Renal cortical epithelial cell (primary cell): ENCODE measurements around the gene EXOC4. TPM values are rescaled to one million over a fixed set of nuclear protein-coding genes. Genes with fewer than 3 reads are reported as not detected.
"Not testable (repeated sequence)": the region's sequence is repeated elsewhere in the genome, so short reads cannot be mapped to it uniquely, and the experiment has no call there.

ENCODE experiments used
- DNase-seq: peaks from one replicate; pipeline ENCODE4 v3.0.0-alpha.2; 2011; ENCODE audit warnings: low read depth
- total RNA-seq: library from RNA; depleted of rRNA; stranded (reverse); fragments of >200 nt; gene quantifications from 2 replicates; pipeline ENCODE4 v1.2.3, GENCODE V29; 2014

Gene EXOC4
- total RNA-seq, 1 donor from 2014 or later: 144 TPM

DNA sequence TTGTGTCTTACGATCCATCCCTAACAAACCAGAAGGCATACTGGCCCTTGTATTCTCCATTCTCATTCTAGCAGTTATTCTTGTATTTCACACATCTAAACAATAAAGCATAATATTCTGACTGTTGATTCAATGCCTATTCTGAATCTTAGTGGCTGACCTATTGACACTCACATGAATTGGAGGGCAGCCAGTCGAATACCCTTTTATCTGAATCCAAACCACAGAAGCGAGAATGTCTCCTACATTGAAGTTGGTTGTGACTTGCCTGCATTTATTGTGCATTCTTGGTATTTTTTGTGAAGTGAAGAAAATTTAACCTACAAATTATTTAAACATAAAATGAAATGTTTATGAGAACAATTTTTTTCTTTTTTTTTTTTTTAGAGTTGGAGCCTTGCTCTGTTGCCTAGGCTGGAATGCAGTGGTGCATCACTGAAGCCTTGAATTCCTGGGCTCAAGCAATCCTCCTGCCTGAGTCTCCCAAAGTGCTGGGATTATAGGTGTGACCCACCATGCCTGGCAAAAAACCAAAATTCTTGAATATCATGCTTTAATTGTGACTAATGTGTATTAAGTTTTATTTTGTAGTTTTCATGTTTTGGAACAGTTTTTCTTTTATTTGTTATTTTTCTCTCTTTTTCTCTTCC is 22.7 kb downstream of the EXOC4 start:
- DNase-seq: no peak

DNA sequence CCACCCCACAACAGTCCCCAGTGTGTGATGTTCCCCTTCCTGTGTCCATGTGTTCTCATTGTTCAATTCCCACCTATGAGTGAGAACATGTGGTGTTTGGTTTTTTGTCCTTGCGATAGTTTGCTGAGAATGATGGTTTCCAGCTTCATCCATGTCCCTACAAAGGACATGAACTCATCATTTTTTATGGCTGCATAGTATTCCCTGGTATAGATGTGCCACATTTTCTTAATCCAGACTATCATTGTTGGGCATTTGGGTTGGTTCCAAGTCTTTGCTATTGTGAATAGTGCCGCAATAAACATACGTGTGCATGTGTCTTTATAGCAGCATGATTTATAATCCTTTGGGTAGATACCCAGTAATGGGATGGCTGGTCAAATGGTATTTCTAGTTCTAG is 26.1 kb downstream of the EXOC4 start:
- DNase-seq: not testable (repeated sequence)

DNA sequence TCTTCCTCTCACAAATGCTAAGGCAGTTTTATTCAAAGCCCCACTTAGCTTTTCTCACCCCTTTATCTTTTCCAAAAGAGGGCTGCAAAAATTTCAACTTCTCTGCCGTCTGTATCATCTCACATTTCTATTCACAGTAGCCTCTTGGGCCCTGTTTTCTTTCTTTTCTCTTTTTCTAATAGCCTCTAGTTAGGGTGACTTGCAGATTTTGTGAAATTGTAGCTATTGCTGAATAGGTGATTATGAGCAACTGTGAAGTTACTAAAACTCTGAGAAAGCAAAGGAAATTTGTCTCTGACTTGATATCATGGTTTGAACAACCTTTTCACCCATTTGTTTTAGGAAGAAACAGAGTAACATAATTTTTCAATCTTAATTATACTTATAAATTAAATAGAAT is 29.2 kb downstream of the EXOC4 start:
- no peak for DNase-seq

DNA sequence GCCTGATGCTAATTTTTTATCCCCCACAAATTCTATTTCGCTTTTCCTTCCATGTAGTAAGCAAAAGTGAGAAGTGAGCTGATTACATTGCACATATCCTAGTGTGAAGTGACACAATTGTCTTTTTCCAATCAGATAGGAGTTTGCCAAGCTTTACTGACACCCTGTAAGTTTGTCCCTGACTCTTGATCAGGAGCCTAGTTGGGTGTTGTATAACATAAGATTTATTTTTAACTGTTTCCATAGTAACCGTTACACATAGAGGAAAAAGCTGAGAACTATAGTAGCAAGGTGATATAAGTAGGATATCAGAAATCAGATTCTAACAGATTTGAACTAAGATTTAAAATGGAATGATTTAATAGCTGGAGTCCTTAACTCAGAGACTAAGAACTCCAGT is 31.2 kb downstream of the EXOC4 start:
- DNase-seq: no peak

DNA sequence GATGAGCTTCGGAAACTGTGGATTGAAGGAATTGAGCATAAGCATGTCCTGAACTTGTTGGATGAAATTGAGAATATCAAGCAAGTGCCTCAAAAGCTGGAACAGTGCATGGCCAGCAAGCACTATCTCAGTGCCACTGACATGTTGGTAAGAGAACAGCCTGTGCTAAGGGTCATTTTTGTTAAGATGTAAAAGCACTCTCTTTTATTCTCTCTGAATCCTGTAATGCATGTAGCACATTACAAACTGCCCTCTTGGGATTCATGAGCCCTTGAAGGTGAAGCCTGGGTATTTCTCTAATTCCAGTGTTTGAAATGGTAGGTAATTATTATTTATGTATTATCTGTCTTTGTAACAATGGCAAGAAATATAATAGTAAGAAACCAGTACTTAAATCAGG is 36.1 kb downstream of the EXOC4 start:
- no peak for DNase-seq

DNA sequence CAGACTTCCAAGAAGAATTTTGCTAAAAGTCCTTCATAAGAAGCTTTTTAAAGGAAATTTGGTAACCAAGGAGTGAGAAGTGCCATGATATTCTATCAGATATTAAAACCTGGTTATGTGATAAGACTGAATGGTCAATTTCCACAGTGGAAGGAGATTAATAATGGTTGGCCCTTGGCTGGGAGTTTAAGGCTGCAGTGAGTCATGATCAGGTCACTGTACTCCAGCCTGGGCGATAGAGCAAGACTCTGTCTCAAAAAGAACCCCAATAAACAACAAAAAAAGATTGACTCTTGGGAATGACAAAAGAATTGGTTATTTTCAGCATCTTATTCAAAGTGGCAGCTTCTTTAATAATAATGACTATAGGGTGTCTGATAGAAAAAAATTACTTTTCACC is 37.2 kb downstream of the EXOC4 start:
- peak; percentile 63 for DNase-seq

DNA sequence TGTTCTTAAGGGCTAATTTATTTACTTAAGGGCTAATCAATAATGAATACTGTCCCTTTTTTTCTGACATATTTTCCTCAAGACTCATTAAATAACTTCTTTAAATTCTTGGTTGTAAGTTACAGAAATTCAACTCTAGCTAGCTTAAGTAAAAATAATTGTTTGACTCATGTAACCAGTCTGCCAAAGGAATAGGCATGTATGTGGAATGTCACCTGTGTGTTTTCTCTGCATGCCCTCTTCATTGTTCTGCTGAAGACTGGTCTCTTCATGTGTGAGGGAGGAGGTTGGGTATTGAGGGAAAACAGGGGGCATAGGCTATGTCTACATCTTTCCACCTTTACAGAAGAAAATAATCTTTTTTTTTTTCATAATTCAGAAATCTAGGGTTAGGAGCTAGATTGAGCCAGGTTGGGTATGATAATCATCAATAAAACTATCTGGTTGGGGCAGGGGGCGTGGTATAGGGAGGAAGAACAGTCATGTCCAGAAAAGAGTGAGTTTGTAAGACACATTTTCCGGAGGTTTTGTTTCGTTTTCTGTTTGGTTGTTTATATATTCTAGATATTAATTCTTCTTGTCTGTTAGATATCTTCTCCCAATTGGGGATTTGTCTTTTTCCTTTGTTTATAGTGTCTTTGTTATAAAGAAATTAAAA is 37.9 kb downstream of the EXOC4 start:
- peak; percentile 61 for DNase-seq

DNA sequence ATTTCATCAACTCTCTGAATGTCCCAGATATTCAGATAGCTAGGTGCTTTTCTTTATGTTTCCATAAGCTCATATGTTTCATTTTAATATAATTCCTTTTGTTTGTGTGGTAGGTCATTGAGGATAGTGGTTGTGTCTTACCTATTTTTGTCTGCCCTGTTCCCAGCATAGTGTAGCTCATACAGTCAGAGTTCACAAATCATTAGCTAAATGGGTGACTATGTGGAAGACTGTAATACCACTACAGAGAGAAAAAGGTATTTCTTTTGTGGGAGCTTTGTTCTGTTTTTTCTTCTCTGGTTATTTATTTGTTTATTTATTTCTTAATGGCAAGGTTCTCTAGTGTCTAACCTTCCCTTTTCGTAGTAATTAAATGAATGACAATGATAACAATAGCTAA is 39.8 kb downstream of the EXOC4 start:
- DNase-seq: peak; percentile 54

DNA sequence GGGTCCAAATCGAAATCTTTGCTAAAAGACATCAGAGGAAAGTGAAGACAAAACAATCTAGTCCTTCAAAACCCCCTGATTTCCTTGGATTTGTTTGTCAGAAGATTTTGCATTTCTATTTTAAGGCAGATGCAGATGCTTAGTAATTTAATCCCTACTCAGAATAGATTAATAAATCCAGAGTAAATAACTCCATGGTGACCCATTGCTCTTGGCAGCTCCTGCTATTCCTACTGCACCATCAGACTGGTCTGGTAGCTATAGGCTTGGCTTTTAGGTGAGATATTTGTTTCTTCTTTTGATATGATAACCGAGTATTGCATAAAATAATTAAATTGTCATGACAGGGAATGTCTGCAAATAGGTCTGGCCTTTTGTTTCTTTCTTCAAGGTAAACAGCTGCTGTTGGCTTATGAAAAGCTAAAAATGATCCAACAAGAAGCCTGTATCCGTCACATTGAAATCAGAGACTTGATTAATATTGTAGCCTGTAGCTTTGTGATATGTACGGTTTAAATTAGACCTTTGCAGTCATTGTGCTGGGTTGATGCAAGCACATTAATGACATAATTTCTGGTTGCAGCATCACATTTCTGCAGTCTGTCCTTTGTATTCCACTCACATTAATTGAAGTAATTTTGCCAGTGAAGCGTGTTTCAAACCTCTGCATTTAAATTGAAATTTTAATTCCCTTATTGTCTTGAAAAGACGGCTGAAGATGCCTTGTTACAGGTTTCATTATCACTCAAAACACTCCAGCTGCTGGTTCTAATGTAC is 40.7 kb downstream of the EXOC4 start:
- DNase-seq: no peak

DNA sequence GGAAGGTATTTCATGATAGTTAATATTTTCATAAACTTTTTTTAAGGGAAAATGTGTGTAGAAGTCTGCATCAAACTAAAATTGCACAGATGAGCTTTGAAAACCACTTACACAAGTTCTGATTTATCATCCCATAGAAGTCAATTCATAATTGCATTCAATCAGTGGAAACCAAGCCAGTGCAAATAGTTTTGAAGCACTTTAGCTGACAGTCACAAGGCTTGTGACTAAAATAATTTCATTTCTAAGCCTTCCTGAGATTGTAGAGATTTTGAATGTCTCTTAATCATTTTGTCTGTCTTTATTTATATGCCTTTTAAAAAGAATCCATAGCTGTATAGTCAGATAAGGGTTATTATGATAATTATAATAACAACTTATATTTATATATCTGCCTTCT is 41.4 kb downstream of the EXOC4 start:
- DNase-seq: no peak

DNA sequence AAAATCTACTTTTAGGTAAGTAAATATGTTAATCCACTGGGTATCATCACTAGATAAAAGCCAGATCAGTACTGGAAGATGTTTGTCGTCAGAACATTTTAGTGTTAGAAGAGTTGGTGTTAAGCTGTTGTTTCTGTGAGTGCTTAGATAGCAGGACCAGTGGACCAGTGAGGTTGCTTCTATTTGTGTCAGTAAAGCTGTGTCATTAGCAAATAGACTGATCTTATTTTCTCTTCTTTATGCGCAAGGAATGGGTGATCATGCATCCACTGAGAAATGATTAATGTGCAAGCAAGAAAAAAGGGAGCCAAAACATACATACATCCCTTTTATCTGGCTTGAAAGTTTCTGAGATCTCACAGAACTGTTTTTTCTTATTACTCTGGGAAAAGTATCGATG is 42.6 kb downstream of the EXOC4 start:
- no peak for DNase-seq

DNA sequence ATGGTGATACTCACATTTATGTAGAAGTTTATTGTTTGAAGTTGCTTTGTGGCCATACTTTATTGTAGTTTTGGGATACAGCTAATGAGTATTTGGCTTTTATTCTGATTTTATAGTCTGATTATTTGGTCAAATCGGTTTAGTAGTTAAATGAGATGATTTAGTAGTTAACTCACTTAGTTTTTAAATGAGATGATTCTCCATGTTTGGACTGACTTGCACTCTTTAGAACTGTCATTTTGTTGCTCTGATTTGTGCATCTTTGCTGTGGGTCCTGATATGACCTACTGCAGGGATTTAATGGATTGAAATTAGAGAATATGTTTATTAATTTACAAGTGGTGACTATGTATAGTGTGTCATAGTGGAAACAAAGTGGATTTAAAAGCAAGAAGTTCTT is 44.2 kb downstream of the EXOC4 start:
- DNase-seq: no peak

DNA sequence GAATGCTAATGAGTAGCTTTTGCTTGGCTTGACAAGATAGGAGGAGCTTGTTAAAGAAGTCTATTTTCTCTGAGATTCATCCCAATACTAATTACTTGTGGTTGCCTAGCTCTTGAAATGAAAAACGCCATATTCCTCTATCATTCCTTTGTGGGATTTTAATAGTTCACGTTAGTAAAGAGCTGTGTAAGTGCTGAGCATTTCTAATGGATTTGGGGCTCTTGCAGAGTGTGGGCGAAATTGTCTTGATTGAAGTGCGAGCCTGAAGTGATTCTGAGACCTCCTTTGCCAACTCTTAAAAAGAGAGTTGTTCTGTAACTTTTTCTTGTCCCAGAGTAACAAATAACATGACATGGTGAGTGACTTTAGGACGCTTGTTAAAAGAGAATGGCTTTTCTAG is 45.2 kb downstream of the EXOC4 start:
- no peak for DNase-seq

DNA sequence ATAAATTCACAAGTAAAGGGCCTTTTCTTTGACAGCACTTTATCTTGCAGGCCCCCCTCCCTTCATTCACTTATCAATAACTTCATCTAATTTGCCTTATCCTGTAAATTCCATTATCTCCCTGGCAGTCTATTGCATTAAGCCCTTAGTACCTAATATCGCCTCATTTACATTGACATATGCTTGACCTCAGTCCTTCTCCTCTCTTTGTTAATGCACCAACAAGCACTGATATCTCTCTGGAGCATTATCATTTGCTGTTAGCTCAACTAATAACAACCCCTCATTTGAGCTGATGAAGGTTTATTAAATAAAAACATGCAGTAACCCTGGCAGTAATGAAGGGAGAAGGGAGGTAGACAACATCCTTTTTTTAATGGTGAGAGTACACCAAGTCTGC is 46.8 kb downstream of the EXOC4 start:
- no peak for DNase-seq

DNA sequence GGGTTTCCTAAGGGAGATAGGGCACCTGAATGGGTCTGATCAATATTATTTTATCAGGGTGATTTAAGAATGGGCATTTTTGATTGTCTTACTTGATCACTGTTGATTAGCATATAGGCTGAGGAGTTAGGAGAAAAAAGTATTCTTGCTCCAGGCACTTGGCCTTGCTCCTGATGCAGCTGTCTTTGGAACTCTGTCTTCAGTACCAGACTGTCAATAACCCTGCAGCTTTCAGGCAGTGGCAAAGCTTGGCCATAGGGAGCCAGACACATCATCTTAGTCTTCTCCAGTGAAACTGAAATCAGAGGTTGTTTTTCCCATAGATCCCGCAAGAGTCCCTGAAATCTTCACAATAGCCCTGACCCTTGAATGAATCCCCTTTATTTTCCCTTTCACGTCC is 47.2 kb downstream of the EXOC4 start:
- no peak for DNase-seq

DNA sequence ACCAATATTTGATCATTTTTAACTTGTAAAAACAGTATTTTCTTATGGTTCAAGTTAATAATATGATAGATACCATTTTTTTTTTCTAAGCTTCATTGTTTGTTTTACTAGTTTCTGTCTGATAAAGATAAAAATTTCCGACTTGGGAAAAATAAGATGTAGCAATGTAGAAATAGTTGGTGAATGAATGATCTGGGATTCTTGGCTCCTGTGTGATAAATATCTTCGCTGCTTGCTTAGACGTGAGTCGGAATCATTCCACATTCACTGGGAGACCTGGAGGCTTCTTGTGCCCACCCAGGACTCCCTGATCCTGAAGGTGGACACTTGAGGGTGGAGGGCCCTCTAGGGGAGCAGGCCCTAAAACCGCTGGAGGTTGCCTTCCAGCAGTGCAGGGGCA is 47.9 kb downstream of the EXOC4 start:
- no peak for DNase-seq

DNA sequence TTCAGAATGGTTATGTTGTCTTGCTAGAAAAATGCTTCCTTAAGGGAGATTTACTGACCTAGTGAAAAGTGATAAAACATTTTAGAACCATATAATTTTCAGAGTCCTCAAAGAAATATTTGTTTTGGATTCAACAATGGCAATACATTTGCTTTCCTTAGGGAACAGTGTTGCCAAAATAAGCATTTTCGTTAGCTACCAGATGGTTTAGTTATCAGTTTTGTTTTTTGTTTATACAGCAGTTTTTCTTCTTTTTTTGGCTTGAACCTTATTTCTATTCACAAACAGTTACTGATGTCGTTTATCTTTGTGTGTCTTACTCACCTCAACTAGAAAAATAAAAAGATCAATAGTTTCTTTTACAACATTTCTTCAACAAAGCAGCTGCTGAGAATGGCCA is 48.6 kb downstream of the EXOC4 start:
- DNase-seq: no peak

DNA sequence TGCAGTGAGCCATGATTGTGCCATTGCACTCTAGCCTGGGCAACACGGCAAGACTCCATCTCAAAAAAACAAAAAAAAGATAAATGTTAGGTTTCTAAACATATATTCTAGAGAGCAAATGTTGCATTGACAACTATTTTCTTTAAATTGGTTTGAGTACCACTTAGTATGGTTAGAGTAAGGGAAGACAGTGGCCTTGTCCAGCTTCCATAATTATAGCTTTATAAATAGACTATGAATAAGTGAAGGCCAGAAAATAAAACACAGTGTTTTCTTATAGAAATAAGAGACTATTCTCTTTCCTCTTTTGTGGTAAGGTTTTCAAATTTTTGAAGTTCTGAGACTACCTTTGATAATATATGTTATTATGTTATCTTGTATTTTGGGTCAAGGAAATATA is 50.5 kb downstream of the EXOC4 start:
- DNase-seq: no peak

DNA sequence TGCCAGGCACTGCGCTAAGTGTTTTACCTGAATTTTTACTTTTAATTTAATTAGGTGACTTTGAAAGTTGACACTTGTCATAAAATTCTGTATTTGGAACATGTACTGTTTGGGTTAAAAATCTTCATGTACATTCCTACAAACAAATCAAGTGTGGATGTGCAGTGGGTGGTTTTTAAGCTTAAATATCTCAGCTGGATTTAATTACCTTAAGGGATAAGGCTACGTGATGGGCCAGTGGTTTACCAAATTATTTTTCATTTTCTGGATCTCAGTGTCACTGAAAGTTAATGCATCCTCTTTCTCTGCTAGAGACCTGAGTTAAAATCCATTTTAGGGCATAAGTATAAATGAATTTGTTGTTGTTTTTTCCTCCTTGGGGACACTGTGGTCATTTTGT is 51.1 kb downstream of the EXOC4 start:
- DNase-seq: no peak

DNA sequence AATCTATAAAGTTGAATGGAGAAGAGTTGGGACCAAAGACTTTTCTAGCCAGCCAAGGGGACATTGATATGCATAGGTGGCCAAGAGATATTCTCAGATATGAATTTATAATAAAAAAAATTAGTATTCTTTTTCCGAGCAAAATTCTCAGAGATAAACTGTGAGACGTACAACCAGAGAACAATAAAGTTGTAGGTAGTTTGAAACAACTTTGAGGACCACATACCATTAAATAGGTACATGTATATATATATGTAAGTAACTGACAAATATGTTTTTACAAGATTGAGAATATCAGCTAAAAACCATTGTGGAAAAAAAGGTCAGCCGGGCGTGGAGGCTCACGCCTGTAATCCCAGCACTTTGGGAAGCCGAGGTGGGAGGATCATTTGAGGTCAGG is 56.5 kb downstream of the EXOC4 start:
- DNase-seq: no peak

DNA sequence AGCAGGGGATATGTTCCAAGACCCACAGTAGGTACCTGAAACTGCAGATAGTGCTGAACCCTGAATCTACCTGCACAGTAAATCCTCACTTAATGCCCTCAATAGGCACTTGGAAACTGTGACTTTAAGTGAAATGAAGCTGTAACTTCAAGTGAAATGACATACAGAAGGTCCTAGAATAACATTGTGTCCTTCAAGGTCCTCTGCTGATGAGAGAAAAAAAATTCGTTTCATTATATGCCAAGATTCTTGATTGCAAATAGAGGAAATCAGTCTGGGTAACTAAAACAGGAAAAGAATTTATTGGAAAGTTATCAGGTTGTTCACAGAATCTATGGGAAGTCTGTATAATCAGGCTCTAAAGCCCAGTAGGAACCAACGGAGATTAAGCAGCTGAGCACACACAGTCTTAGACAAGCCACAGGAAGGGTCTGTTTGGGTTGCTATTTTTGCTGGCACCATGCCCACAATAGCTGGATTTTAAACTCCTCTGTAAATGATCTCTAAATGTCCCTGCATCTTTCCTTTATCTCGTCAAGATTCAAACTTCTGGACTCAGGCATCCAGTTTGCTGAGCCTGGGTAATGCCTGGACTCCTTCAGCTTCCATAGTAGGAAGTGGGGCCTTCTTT is 57.5 kb downstream of the EXOC4 start:
- peak; percentile 53 for DNase-seq

DNA sequence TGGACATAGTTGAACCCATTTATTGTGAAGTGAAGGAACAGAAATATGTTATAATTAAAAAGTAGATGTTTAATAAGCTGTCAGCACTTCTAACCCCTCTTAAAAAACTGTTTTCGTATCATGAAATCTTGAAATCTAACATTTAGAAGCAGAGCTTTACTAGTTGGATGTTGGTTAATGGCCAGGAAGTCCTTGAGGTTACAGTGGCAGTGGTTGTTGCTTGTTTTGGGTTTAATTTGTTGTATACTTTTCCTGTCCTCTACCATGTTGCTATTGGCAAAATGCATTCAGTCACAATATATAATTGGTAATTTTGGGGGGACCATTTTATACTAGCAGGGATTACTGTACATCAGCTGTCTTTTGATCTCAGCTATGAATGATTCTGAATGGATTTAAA is 60.7 kb downstream of the EXOC4 start:
- DNase-seq: no peak

DNA sequence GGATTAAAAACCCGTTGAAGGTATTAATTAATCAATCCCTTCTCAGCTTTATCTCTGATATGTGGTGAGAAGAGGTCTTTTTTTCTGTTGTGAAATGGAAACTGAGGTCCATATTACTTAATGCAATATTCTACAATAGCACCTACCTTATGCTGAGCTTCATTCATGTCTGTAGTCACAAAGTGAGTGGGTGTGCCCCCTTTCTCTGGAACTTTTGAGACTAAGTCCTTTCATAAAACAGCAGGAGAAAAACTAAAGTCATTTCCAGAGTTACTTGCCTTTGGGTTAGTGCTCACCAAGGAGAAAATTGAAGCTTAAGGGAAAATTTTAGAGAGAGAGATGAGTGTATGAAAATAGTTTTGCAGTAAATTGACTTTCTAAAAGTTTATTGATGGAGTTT is 61.2 kb downstream of the EXOC4 start:
- no peak for DNase-seq
